ENCODE results near the gene MAGIX.

The MAGIX gene

DNA sequence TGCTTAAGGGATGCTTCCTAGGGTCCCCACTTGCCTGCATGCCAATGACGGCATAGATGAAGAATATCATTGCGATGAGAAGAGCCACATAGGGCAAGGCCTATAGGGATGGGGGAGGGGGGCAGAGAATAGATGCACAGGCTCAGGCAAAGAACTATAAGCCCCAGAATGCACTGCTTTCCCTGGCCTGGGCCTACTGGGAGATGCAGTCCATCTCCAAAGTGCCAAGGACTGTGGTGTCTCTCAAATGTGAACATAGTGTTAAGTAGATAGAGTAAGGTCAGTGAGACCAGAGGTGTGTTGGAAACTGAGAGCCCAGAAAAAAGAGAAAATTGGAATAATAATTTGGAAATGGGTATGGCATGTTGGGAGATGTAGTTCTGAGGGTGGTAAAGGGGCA lies 49.7 kb downstream of the MAGIX start:
- Histone ChIP-seq H3K27me3 (replicated peaks; ENCODE audit: control insufficient read depth, insufficient read depth, low read length) (peaks cover 40% of the 10 kb centered on the region), H3K4me3 (ENCODE audit: low read length) (no peak overlapping the region), H3K9me3 (ENCODE audit: control insufficient read depth, low read length) (no peaks in the 10 kb centered on the region), H3K36me3 (ENCODE audit: control insufficient read depth, insufficient read depth, low read length, severe bottlenecking) (no peaks in the 10 kb centered on the region), H3K4me1 (ENCODE audit: control insufficient read depth, insufficient read depth, low read length) (no peaks in the 10 kb centered on the region), H3K9ac (ENCODE audit: low read length) (no peak overlapping the region)
- no peak for DNase-seq (ENCODE audit: low read depth)

DNA sequence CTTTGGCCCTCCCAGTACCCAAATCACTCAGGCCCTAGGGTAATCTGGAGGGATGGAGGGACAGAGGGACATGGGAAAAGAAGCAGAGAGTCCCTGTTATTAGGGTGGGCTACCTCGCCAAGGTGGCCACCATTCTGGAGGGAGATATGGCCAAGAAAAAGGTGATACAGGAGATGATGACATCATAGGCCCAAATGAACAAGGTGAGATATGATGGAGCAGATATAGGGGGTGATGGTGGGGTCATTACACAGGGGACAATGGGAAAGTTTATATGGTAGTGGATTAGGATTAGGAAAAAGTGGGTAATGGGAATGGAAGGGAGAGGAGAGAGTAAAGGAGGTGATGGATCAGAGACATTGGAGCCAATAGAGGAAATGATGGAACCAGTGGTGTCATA lies 50.3 kb downstream of the MAGIX start:
- no peak overlapping the region for H3K4me3 ChIP-seq (ENCODE audit: low read length)
- DNase-seq (ENCODE audit: low read depth): no peak
- peaks cover 42% of the 10 kb centered on the region for H3K27me3 ChIP-seq (replicated peaks; ENCODE audit: control insufficient read depth, insufficient read depth, low read length)
- H3K9me3 ChIP-seq (ENCODE audit: control insufficient read depth, low read length): no peaks in the 10 kb centered on the region
- no peak overlapping the region for H3K9ac ChIP-seq (ENCODE audit: low read length)
- H3K36me3 ChIP-seq (ENCODE audit: control insufficient read depth, insufficient read depth, low read length, severe bottlenecking): no peaks in the 10 kb centered on the region
- H3K4me1 ChIP-seq (ENCODE audit: control insufficient read depth, insufficient read depth, low read length): no peaks in the 10 kb centered on the region

DNA sequence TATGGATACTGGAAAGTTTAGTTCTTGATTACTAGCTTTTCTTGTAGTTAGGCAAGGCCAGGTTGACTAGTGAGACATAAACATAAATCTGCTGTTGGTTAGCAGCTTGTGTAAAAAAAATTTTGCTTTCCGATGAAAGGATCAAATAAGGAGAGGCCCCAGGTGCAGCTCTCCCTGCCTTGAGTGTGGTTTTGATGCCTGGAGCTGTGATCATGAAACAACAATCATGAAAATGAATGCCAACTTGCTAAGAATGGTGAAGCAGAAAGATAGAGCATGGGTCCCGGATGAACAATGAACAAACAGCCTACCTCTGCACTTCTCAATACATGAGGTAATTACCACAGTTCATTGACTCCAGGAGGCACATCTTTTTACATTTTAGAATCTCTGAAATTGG lies 51.9 kb downstream of the MAGIX start:
- Histone ChIP-seq H3K4me1 (ENCODE audit: control insufficient read depth, insufficient read depth, low read length) (no peaks in the 10 kb centered on the region), H3K27me3 (replicated peaks; ENCODE audit: control insufficient read depth, insufficient read depth, low read length) (peaks cover 46% of the 10 kb centered on the region), H3K9me3 (ENCODE audit: control insufficient read depth, low read length) (no peaks in the 10 kb centered on the region), H3K4me3 (ENCODE audit: low read length) (no peak overlapping the region), H3K9ac (ENCODE audit: low read length) (no peak overlapping the region), H3K36me3 (ENCODE audit: control insufficient read depth, insufficient read depth, low read length, severe bottlenecking) (no peaks in the 10 kb centered on the region)
- no peak for DNase-seq (ENCODE audit: low read depth)

GRCh38 chrX:49214996-49215526 lies 52.5 kb downstream of the MAGIX start:
- no peaks in the 10 kb centered on the region for H3K9me3 ChIP-seq (ENCODE audit: control insufficient read depth, low read length)
- peaks cover 51% of the 10 kb centered on the region for H3K27me3 ChIP-seq (replicated peaks; ENCODE audit: control insufficient read depth, insufficient read depth, low read length)
- H3K4me1 ChIP-seq (ENCODE audit: control insufficient read depth, insufficient read depth, low read length): no peaks in the 10 kb centered on the region
- H3K36me3 ChIP-seq (ENCODE audit: control insufficient read depth, insufficient read depth, low read length, severe bottlenecking): no peaks in the 10 kb centered on the region
- H3K9ac ChIP-seq (ENCODE audit: low read length): no peak overlapping the region
- no peak overlapping the region for H3K4me3 ChIP-seq (ENCODE audit: low read length)
- no peak for DNase-seq (ENCODE audit: low read depth)

Measured in adipocyte (in vitro differentiated cells).